ENCODE measurements around the gene KBTBD3. TPM values are rescaled to one million over a fixed set of nuclear protein-coding genes. Genes with fewer than 3 reads are reported as not detected.

The KBTBD3 gene
- total and polyA plus RNA-seq, 2 experiments from 2014 or later, result 4.9 to 5.6 TPM

DNA sequence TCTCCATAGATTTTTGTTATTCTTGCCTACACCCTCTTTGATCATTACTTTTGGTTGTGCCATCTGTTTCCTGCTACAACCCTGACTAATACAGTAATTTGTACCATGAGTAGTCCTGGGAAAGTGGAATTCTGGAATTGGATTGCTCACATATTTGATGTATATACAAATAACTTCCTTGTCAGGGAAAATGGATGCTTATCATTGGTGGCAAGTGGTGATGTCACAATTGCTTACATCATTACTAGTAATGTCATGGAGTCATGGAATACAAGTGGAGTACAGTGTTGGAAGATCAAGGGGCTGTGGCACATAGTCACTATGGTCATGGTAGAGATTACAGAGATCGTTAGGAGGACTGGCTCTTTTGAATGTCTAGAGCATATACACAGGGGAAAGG, 24.7 kb upstream of the KBTBD3 start:
- H3K9me3 ChIP-seq (ENCODE audit: low read depth), result no peaks in the 10 kb centered on the region
- no peak for DNase-seq (ENCODE audit: low spot score)
- H3K4me3 ChIP-seq, result no peak overlapping the region
- no peaks in the 10 kb centered on the region for H4K20me1 ChIP-seq (ENCODE audit: insufficient read depth, poor library complexity, severe bottlenecking)
- no peaks in the 10 kb centered on the region for H3K27me3 ChIP-seq
- WGBS (ENCODE audit: low lambda C conversion rate, missing lambda C conversion rate), result 100% methylated on average over 1 of the region's 1 CpG
- no peaks in the 10 kb centered on the region for H3K4me1 ChIP-seq (ENCODE audit: insufficient read depth)
- H3K9me2 ChIP-seq (replicated peaks; ENCODE audit: insufficient read depth), result no peaks in the 10 kb centered on the region
- H3K27ac ChIP-seq, result no peak overlapping the region
- H2AFZ ChIP-seq, result no peak overlapping the region
- TF ChIP-seq EZH2phosphoT487 (IDR thresholded peaks at IDR 0.05; ENCODE audit: low read depth, severe bottlenecking, unreplicated experiment) (no peak), EZH2 (IDR thresholded peaks at IDR 0.05; ENCODE audit: borderline replicate concordance) (no peak)
- TF ChIP-seq, protein P1, sequence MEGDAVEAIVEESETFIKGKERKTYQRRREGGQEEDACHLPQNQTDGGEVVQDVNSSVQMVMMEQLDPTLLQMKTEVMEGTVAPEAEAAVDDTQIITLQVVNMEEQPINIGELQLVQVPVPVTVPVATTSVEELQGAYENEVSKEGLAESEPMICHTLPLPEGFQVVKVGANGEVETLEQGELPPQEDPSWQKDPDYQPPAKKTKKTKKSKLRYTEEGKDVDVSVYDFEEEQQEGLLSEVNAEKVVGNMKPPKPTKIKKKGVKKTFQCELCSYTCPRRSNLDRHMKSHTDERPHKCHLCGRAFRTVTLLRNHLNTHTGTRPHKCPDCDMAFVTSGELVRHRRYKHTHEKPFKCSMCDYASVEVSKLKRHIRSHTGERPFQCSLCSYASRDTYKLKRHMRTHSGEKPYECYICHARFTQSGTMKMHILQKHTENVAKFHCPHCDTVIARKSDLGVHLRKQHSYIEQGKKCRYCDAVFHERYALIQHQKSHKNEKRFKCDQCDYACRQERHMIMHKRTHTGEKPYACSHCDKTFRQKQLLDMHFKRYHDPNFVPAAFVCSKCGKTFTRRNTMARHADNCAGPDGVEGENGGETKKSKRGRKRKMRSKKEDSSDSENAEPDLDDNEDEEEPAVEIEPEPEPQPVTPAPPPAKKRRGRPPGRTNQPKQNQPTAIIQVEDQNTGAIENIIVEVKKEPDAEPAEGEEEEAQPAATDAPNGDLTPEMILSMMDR (IDR thresholded peaks at IDR 0.05; ENCODE audit: poor library complexity), result no peak
- no peak overlapping the region for H3K4me2 ChIP-seq
- H3K36me3 ChIP-seq (replicated peaks; ENCODE audit: insufficient read depth, low read depth), result no peaks in the 10 kb centered on the region
- H3K79me2 ChIP-seq, result no peaks in the 10 kb centered on the region

DNA sequence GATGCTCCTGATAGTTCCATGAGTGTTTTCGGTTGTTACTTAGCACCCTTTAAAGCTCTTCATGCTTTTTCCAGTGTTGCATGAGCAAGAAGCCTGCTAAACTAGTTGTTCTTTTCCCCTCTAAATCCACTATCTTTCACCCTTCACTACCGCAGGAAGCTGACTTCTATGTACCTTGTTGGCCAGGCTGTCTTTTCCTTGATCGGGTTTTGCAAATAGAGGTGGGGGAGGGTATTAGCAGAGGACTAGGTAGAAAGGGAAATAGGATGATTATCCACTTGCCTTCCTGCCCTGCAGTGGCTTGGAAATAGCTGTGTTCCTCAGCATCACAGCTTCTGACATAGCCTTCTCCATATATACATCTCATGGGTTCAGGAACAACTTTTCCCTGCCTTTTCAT, 24.2 kb upstream of the KBTBD3 start:
- TF ChIP-seq, protein P1 (IDR thresholded peaks at IDR 0.05; ENCODE audit: poor library complexity), result no peak
- TF ChIP-seq EZH2phosphoT487 (IDR thresholded peaks at IDR 0.05; ENCODE audit: low read depth, severe bottlenecking, unreplicated experiment) (no peak), EZH2 (IDR thresholded peaks at IDR 0.05; ENCODE audit: borderline replicate concordance) (no peak)
- H4K20me1 ChIP-seq (ENCODE audit: insufficient read depth, poor library complexity, severe bottlenecking), result no peaks in the 10 kb centered on the region
- no peak overlapping the region for H3K4me2 ChIP-seq
- no peaks in the 10 kb centered on the region for H3K9me3 ChIP-seq (ENCODE audit: low read depth)
- H3K4me3 ChIP-seq, result no peak overlapping the region
- H3K27ac ChIP-seq, result no peak overlapping the region
- WGBS (ENCODE audit: low lambda C conversion rate, missing lambda C conversion rate), result 80% methylated on average over 3 of the region's 3 CpGs
- H3K36me3 ChIP-seq (replicated peaks; ENCODE audit: insufficient read depth, low read depth), result no peaks in the 10 kb centered on the region
- H3K79me2 ChIP-seq, result no peaks in the 10 kb centered on the region
- no peaks in the 10 kb centered on the region for H3K9me2 ChIP-seq (replicated peaks; ENCODE audit: insufficient read depth)
- no peak overlapping the region for H2AFZ ChIP-seq
- no peaks in the 10 kb centered on the region for H3K27me3 ChIP-seq
- H3K4me1 ChIP-seq (ENCODE audit: insufficient read depth), result no peaks in the 10 kb centered on the region
- DNase-seq (ENCODE audit: low spot score), result no peak

DNA sequence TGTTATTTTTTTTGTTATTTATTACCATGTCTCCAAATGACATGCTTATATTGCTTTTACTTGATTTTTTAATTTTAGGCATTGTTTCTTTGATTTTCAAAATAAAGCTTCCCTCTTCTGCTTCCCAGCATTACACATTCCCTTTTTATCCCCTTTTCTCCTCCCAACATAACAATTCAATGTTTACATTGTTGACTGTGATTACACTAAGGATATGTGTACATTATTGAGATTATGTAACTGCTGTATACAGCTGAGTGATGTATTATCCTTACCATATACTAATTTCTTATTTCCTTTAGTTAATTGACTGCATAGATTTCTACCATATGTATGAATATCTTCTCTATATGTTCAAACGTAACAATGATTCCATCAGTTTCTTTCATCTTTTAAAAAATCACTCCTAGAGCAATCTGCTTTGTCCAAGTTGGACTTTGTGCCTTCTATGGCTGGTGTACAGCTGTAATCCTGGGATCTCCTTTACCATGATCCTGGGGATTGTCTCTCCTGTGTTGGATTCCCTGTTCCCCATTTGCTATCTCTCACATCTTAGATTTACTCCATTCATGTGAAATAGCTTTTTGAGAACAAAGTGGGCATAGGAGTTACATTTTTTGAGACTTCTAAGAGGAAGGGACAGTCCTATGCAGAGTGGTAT, 21.9 kb upstream of the KBTBD3 start:
- no peaks in the 10 kb centered on the region for H3K27me3 ChIP-seq
- H3K4me1 ChIP-seq (ENCODE audit: insufficient read depth), result no peaks in the 10 kb centered on the region
- WGBS (ENCODE audit: low lambda C conversion rate, missing lambda C conversion rate), result 71% methylated on average over 1 of the region's 1 CpG
- TF ChIP-seq, protein P1 (IDR thresholded peaks at IDR 0.05; ENCODE audit: poor library complexity), result no peak
- TF ChIP-seq EZH2 (IDR thresholded peaks at IDR 0.05; ENCODE audit: borderline replicate concordance) (no peak), EZH2phosphoT487 (IDR thresholded peaks at IDR 0.05; ENCODE audit: low read depth, severe bottlenecking, unreplicated experiment) (no peak)
- H4K20me1 ChIP-seq (ENCODE audit: insufficient read depth, poor library complexity, severe bottlenecking), result no peaks in the 10 kb centered on the region
- H2AFZ ChIP-seq, result no peak overlapping the region
- no peaks in the 10 kb centered on the region for H3K79me2 ChIP-seq
- H3K9me3 ChIP-seq (ENCODE audit: low read depth), result no peaks in the 10 kb centered on the region
- no peaks in the 10 kb centered on the region for H3K36me3 ChIP-seq (replicated peaks; ENCODE audit: insufficient read depth, low read depth)
- H3K4me2 ChIP-seq, result no peak overlapping the region
- H3K27ac ChIP-seq, result no peak overlapping the region
- no peak for DNase-seq (ENCODE audit: low spot score)
- no peaks in the 10 kb centered on the region for H3K9me2 ChIP-seq (replicated peaks; ENCODE audit: insufficient read depth)
- no peak overlapping the region for H3K4me3 ChIP-seq
